ENCODE results near the gene ELF5. TPM values are rescaled to one million over a fixed set of nuclear protein-coding genes. Genes with fewer than 3 reads are reported as not detected.

Gene ELF5
- not detected in 2 replicates for total RNA-seq (2014; rRNA removed; shearing (Covaris generic))

- Histone ChIP-seq H3K4me1 (no peaks in the 10 kb centered on the region), H3K4me3 (no peak within 1 kb of the TSS), H3K9me3 (replicated peaks) (no peaks in the 10 kb centered on the region; the same call in 1 of the 2 replicates), H3K27me3 (no peaks in the 10 kb centered on the region), H3K36me3 (no peaks in the 10 kb centered on the region), H3K27ac (no peak within 1 kb of the TSS)
- no peak for DNase-seq
These were observed at the start of gene ELF5 for GRCh38 chr11:34513682-34514449. ELF5 (minus strand) TSS chr11:34513794; CDS start chr11:34505749, 8,045 bp downstream.

- Histone ChIP-seq H3K4me3 (no peak overlapping the region), H3K4me1 (no peaks in the 10 kb centered on the region), H3K36me3 (no peaks in the 10 kb centered on the region), H3K27ac (no peak overlapping the region), H3K9me3 (replicated peaks) (no peaks in the 10 kb centered on the region), H3K27me3 (0 out of 2 replicates have a peak, but pooled peaks cover 3% of the 10 kb centered on the region)
- DNase-seq, result no peak
These were observed 49.4 kb upstream of the ELF5 start for GRCh38 chr11:34562976-34563375.

- Histone ChIP-seq H3K27ac (no peak overlapping the region), H3K4me3 (no peak overlapping the region), H3K9me3 (replicated peaks) (no peaks in the 10 kb centered on the region), H3K36me3 (no peaks in the 10 kb centered on the region), H3K27me3 (0 out of 2 replicates have a peak, but pooled peaks cover 3% of the 10 kb centered on the region), H3K4me1 (no peaks in the 10 kb centered on the region)
- no peak for DNase-seq
These were observed 46.9 kb upstream of the ELF5 start for GRCh38 chr11:34560511-34560910.

GRCh38 chr11:34558673-34559072 is 45.1 kb upstream of the ELF5 start:
- Histone ChIP-seq H3K27me3 (0 out of 2 replicates have a peak, but pooled peaks cover 3% of the 10 kb centered on the region), H3K27ac (no peak overlapping the region), H3K9me3 (replicated peaks) (no peaks in the 10 kb centered on the region), H3K4me3 (no peak overlapping the region), H3K4me1 (no peaks in the 10 kb centered on the region), H3K36me3 (no peaks in the 10 kb centered on the region)
- no peak for DNase-seq

- Histone ChIP-seq H3K9me3 (replicated peaks) (no peaks in the 10 kb centered on the region), H3K36me3 (no peaks in the 10 kb centered on the region), H3K27me3 (peaks cover 7% of the 10 kb centered on the region; the same call in 1 of the 2 replicates), H3K4me1 (no peaks in the 10 kb centered on the region), H3K4me3 (no peak overlapping the region), H3K27ac (no peak overlapping the region)
- no peak for DNase-seq
These were observed 44.6 kb upstream of the ELF5 start for GRCh38 chr11:34558211-34558610.

- no peak overlapping the region for H3K27ac ChIP-seq
- peaks cover 6% of the 10 kb centered on the region; the same call in 1 of the 2 replicates for H3K27me3 ChIP-seq
- no peak overlapping the region for H3K4me3 ChIP-seq
- no peaks in the 10 kb centered on the region for H3K9me3 ChIP-seq (replicated peaks)
- no peak for DNase-seq
- no peaks in the 10 kb centered on the region for H3K4me1 ChIP-seq
- no peaks in the 10 kb centered on the region for H3K36me3 ChIP-seq
These were observed 38.7 kb upstream of the ELF5 start for GRCh38 chr11:34552270-34552669.

- Histone ChIP-seq H3K4me1 (no peaks in the 10 kb centered on the region), H3K4me3 (no peak overlapping the region), H3K27ac (no peak overlapping the region), H3K9me3 (replicated peaks) (no peaks in the 10 kb centered on the region), H3K27me3 (peaks cover 6% of the 10 kb centered on the region; the same call in 1 of the 2 replicates), H3K36me3 (no peaks in the 10 kb centered on the region)
- DNase-seq, result no peak
These were observed 35.7 kb upstream of the ELF5 start for GRCh38 chr11:34549271-34549670.

- H3K9me3 ChIP-seq (replicated peaks), result no peaks in the 10 kb centered on the region
- H3K4me3 ChIP-seq, result no peak overlapping the region
- H3K27me3 ChIP-seq, result peaks cover 2% of the 10 kb centered on the region; the same call in 1 of the 2 replicates
- H3K4me1 ChIP-seq, result no peaks in the 10 kb centered on the region
- no peak overlapping the region for H3K27ac ChIP-seq
- DNase-seq, result no peak
- H3K36me3 ChIP-seq, result no peaks in the 10 kb centered on the region
These were observed 34.7 kb upstream of the ELF5 start for GRCh38 chr11:34548278-34548677.

GRCh38 chr11:34546511-34547209 is 33.1 kb upstream of the ELF5 start:
- DNase-seq, result no peak
- H3K36me3 ChIP-seq, result no peaks in the 10 kb centered on the region
- no peaks in the 10 kb centered on the region for H3K9me3 ChIP-seq (replicated peaks)
- no peaks in the 10 kb centered on the region for H3K4me1 ChIP-seq
- no peak overlapping the region for H3K27ac ChIP-seq
- H3K27me3 ChIP-seq, result 0 out of 2 replicates have a peak, but pooled peaks cover 4% of the 10 kb centered on the region
- no peak overlapping the region for H3K4me3 ChIP-seq

- Histone ChIP-seq H3K36me3 (no peaks in the 10 kb centered on the region), H3K27ac (no peak overlapping the region), H3K9me3 (replicated peaks) (no peaks in the 10 kb centered on the region), H3K4me1 (no peaks in the 10 kb centered on the region), H3K27me3 (0 out of 2 replicates have a peak, but pooled peaks cover 4% of the 10 kb centered on the region), H3K4me3 (no peak overlapping the region)
- DNase-seq, result no peak
These were observed 28.5 kb upstream of the ELF5 start for GRCh38 chr11:34542089-34542488.

- no peak overlapping the region for H3K27ac ChIP-seq
- no peaks in the 10 kb centered on the region for H3K36me3 ChIP-seq
- no peaks in the 10 kb centered on the region for H3K9me3 ChIP-seq (replicated peaks)
- DNase-seq, result no peak
- 0 out of 2 replicates have a peak, but pooled peaks cover 4% of the 10 kb centered on the region for H3K27me3 ChIP-seq
- no peak overlapping the region for H3K4me3 ChIP-seq
- no peaks in the 10 kb centered on the region for H3K4me1 ChIP-seq
These were observed 27.3 kb upstream of the ELF5 start for GRCh38 chr11:34540870-34541269.

- Histone ChIP-seq H3K27ac (no peak overlapping the region), H3K4me3 (no peak overlapping the region), H3K9me3 (replicated peaks) (0 out of 2 replicates have a peak, but pooled peaks cover 3% of the 10 kb centered on the region), H3K4me1 (no peaks in the 10 kb centered on the region), H3K27me3 (0 out of 2 replicates have a peak, but pooled peaks cover 2% of the 10 kb centered on the region), H3K36me3 (no peaks in the 10 kb centered on the region)
- no peak for DNase-seq
These were observed 24.0 kb upstream of the ELF5 start for GRCh38 chr11:34537636-34538035.

GRCh38 chr11:34536056-34536455 is 22.5 kb upstream of the ELF5 start:
- H3K4me3 ChIP-seq, result no peak overlapping the region

GRCh38 chr11:34534826-34535225 is 21.2 kb upstream of the ELF5 start:
- Histone ChIP-seq H3K4me3 (no peak overlapping the region), H3K27ac (no peak overlapping the region), H3K36me3 (no peaks in the 10 kb centered on the region), H3K4me1 (no peaks in the 10 kb centered on the region), H3K9me3 (replicated peaks) (0 out of 2 replicates have a peak, but pooled peaks cover 3% of the 10 kb centered on the region), H3K27me3 (no peaks in the 10 kb centered on the region)
- no peak for DNase-seq

More at GRCh38 chr11:34536056-34536455, 22.5 kb upstream of the ELF5 start:
- 0 out of 2 replicates have a peak, but pooled peaks cover 3% of the 10 kb centered on the region for H3K9me3 ChIP-seq (replicated peaks)
- H3K27me3 ChIP-seq, result no peaks in the 10 kb centered on the region
- no peaks in the 10 kb centered on the region for H3K4me1 ChIP-seq
- DNase-seq, result no peak
- H3K27ac ChIP-seq, result no peak overlapping the region
- H3K36me3 ChIP-seq, result no peaks in the 10 kb centered on the region

GRCh38 chr11:34531663-34532062 is 18.1 kb upstream of the ELF5 start:
- DNase-seq, result no peak
- H3K27ac ChIP-seq, result no peak overlapping the region
- H3K4me1 ChIP-seq, result no peaks in the 10 kb centered on the region
- H3K27me3 ChIP-seq, result no peaks in the 10 kb centered on the region
- 0 out of 2 replicates have a peak, but pooled peaks cover 3% of the 10 kb centered on the region for H3K9me3 ChIP-seq (replicated peaks)
- H3K4me3 ChIP-seq, result no peak overlapping the region
- H3K36me3 ChIP-seq, result no peaks in the 10 kb centered on the region

All from SJCRH30 (cell line).